Caco-2 (cell line): ENCODE data around the gene AIF1L. TPM values are rescaled to one million over a fixed set of nuclear protein-coding genes. Genes with fewer than 3 reads are reported as not detected.

Experiments
- BruUV-seq: library from RNA; stranded (reverse); fragments of 400-500 nt; replicated peaks from 2 replicates; lab custom pipeline; 2021; lab: Mats Ljungman, UMichigan
- CTCF ChIA-PET: fragments of 300-600 bp; sonication (Branson Sonifier 250); formaldehyde crosslinking; loops from one replicate; lab custom pipeline; 2022; ENCODE audit warnings: antibody characterized with exemption; lab: Charles Lee
- POLR2A ChIA-PET: fragments of 300-600 bp; sonication (Branson Sonifier 250); formaldehyde crosslinking; loops from one replicate; lab custom pipeline; 2022; ENCODE audit warnings: antibody characterized with exemption; lab: Charles Lee
- DNase-seq, 2 experiments: peaks; one replicate each; pipeline versions ENCODE4 v3.0.0 to v3.0.0-alpha.2; 2020 to 2022
- H3K27me3 ChIP-seq: replicated peaks from 2 replicates; pipeline ENCODE4 v1.6.0; 2011; ENCODE audit warnings: low read length; ENCODE audit not compliant: control insufficient read depth, insufficient read depth
- H3K36me3 ChIP-seq: 2 replicates; pipeline ENCODE4 v1.5.1; 2011; ENCODE audit warnings: low read length; ENCODE audit not compliant: control insufficient read depth, insufficient read depth
- H3K4me1 ChIP-seq: fragments of 250-450 bp; sonication (Bioruptor Pico); 2 replicates; pipeline ENCODE4 v1.5.1; 2020; ENCODE audit warnings: mild to moderate bottlenecking
- H3K4me3 ChIP-seq: 2 replicates; pipeline ENCODE4 v1.5.1; 2011; ENCODE audit warnings: low read depth, mild to moderate bottlenecking, control low read depth, low read length
- H3K9me3 ChIP-seq: fragments of 250-450 bp; sonication (Bioruptor Pico); 2 replicates; pipeline ENCODE4 v1.5.1; 2020; ENCODE audit warnings: mild to moderate bottlenecking, moderate library complexity
- H3K27ac Mint-ChIP-seq: one replicate; pipeline ENCODE4 v1.8.0; 2022; ENCODE audit warnings: mixed read lengths; ENCODE audit not compliant: unreplicated experiment
- H3K27me3 Mint-ChIP-seq: one replicate; pipeline ENCODE4 v1.8.0; 2022; ENCODE audit warnings: mixed read lengths; ENCODE audit not compliant: insufficient read depth, unreplicated experiment
- H3K36me3 Mint-ChIP-seq: one replicate; pipeline ENCODE4 v1.8.0; 2022; ENCODE audit warnings: mild to moderate bottlenecking, mixed read lengths; ENCODE audit not compliant: insufficient read depth, unreplicated experiment
- H3K4me1 Mint-ChIP-seq: one replicate; pipeline ENCODE4 v1.8.0; 2022; ENCODE audit warnings: low read depth, mixed read lengths; ENCODE audit not compliant: unreplicated experiment
- H3K4me3 Mint-ChIP-seq: one replicate; pipeline ENCODE4 v1.8.0; 2022; ENCODE audit warnings: mild to moderate bottlenecking, moderate library complexity, mixed read lengths; ENCODE audit not compliant: unreplicated experiment
- H3K9me3 Mint-ChIP-seq: one replicate; pipeline ENCODE4 v1.8.0; 2022; ENCODE audit warnings: mixed read lengths; ENCODE audit not compliant: unreplicated experiment
- intact Hi-C: fragments of 100-400 bp; cut with micrococcal nuclease; formaldehyde crosslinking; loops from one replicate; pipeline ENCODE4 v1.10.0; 2022; ENCODE audit not compliant: unreplicated experiment
- total RNA-seq: library from RNA; stranded (reverse); gene quantifications from 2 replicates; pipeline ENCODE4 v1.2.3, GENCODE V29; 2022
- TF ChIP-seq, protein P1 (sequence below), 2 experiments: fragments of 200-600 bp in 1 of 2; IDR thresholded peaks; 1 replicate in 1 of 2; 2 replicates in 1 of 2; pipeline versions ENCODE4 v1.5.1 to v1.8.0; 2011 to 2022; ENCODE audit warnings: antibody characterized with exemption in 1 of 2, control low read depth in 1 of 2, inconsistent platforms in 1 of 2, low read depth in 1 of 2, low read length in 1 of 2, mild to moderate bottlenecking in 1 of 2, moderate library complexity in 1 of 2; ENCODE audit not compliant: insufficient read depth in 1 of 2, severe bottlenecking in 1 of 2, unreplicated experiment in 1 of 2

Gene AIF1L
- total RNA-seq, 1 experiment from 2014 or later: 20.8 TPM

- H3K36me3 ChIP-seq: no peaks in the 10 kb centered on the region; the same call in 1 of the 2 replicates
- H3K9me3 Mint-ChIP-seq: no peaks in the 10 kb centered on the region
- POLR2A ChIA-PET: no interaction called here
Observed at GRCh38 chr9:131161585-131161984, 65.3 kb downstream of the AIF1L start.

GRCh38 chr9:131162886-131163285 is 66.6 kb downstream of the AIF1L start:
- POLR2A ChIA-PET: no interaction called here
- peaks cover 71% of the 10 kb centered on the region for H3K36me3 Mint-ChIP-seq
- Histone ChIP-seq H3K36me3 (no peaks in the 10 kb centered on the region; the same call in 1 of the 2 replicates), H3K4me3 (no peak overlapping the region), H3K27me3 (no peaks in the 10 kb centered on the region), H3K9me3 (no peaks in the 10 kb centered on the region), H3K4me1 (no peaks in the 10 kb centered on the region)
- no peaks in the 10 kb centered on the region for H3K4me1 Mint-ChIP-seq
- H3K27me3 Mint-ChIP-seq: no peaks in the 10 kb centered on the region
- H3K4me3 Mint-ChIP-seq: no peak overlapping the region
- intact Hi-C loops: no loop called here
- no peaks in the 10 kb centered on the region for H3K9me3 Mint-ChIP-seq
- DNase-seq: no peak
- TF ChIP-seq, protein P1, sequence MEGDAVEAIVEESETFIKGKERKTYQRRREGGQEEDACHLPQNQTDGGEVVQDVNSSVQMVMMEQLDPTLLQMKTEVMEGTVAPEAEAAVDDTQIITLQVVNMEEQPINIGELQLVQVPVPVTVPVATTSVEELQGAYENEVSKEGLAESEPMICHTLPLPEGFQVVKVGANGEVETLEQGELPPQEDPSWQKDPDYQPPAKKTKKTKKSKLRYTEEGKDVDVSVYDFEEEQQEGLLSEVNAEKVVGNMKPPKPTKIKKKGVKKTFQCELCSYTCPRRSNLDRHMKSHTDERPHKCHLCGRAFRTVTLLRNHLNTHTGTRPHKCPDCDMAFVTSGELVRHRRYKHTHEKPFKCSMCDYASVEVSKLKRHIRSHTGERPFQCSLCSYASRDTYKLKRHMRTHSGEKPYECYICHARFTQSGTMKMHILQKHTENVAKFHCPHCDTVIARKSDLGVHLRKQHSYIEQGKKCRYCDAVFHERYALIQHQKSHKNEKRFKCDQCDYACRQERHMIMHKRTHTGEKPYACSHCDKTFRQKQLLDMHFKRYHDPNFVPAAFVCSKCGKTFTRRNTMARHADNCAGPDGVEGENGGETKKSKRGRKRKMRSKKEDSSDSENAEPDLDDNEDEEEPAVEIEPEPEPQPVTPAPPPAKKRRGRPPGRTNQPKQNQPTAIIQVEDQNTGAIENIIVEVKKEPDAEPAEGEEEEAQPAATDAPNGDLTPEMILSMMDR (IDR thresholded peaks at IDR 0.05; ENCODE audit: insufficient read depth in 1 of 2, low read depth in 1 of 2, low read length in 1 of 2, severe bottlenecking in 1 of 2, unreplicated experiment in 1 of 2): no peak
- no peak overlapping the region for H3K27ac Mint-ChIP-seq
- CTCF ChIA-PET: interaction anchor here (1.3 kb wide), 1 partner anchor 105 kb away, joined by 4 read pairs; no protein-coding TSS in a partner anchor
- BruUV-seq: no TSS peak

More at GRCh38 chr9:131161585-131161984, 65.3 kb downstream of the AIF1L start:
- no TSS peak for BruUV-seq
- CTCF ChIA-PET: interaction anchor here (1.1 to 1.3 kb wide), 3 partner anchors 52 to 175 kb away, joined by 3 to 5 read pairs (median 4); no protein-coding TSS in a partner anchor
- no peak overlapping the region for H3K4me3 Mint-ChIP-seq
- H3K4me3 ChIP-seq: no peak overlapping the region
- no peaks in the 10 kb centered on the region for H3K9me3 ChIP-seq
- no peaks in the 10 kb centered on the region for H3K4me1 ChIP-seq
- H3K4me1 Mint-ChIP-seq: no peaks in the 10 kb centered on the region
- TF ChIP-seq, protein P1 (IDR thresholded peaks at IDR 0.05; ENCODE audit: insufficient read depth in 1 of 2, low read depth in 1 of 2, low read length in 1 of 2, severe bottlenecking in 1 of 2, unreplicated experiment in 1 of 2): no peak
- H3K27ac Mint-ChIP-seq: no peak overlapping the region
- DNase-seq: no peak
- no peaks in the 10 kb centered on the region for H3K27me3 Mint-ChIP-seq
- intact Hi-C loops: no loop called here
- H3K36me3 Mint-ChIP-seq: peaks cover 78% of the 10 kb centered on the region
- no peaks in the 10 kb centered on the region for H3K27me3 ChIP-seq

- intact Hi-C loops: no loop called here
- BruUV-seq: no TSS peak
- H3K36me3 ChIP-seq: no peaks in the 10 kb centered on the region
- ChIA-PET POLR2A (no interaction called here), CTCF (no interaction called here)
- DNase-seq: no peak
- H3K9me3 Mint-ChIP-seq: no peaks in the 10 kb centered on the region
- H3K27me3 ChIP-seq: no peaks in the 10 kb centered on the region
- TF ChIP-seq, protein P1 (IDR thresholded peaks at IDR 0.05; ENCODE audit: insufficient read depth in 1 of 2, low read depth in 1 of 2, low read length in 1 of 2, severe bottlenecking in 1 of 2, unreplicated experiment in 1 of 2): no peak
- no peaks in the 10 kb centered on the region for H3K4me1 ChIP-seq
- H3K4me3 ChIP-seq: no peak overlapping the region
- no peak overlapping the region for H3K27ac Mint-ChIP-seq
- no peaks in the 10 kb centered on the region for H3K27me3 Mint-ChIP-seq
- H3K36me3 Mint-ChIP-seq: peaks cover 60% of the 10 kb centered on the region
- no peaks in the 10 kb centered on the region for H3K9me3 ChIP-seq
- no peak overlapping the region for H3K4me3 Mint-ChIP-seq
- no peaks in the 10 kb centered on the region for H3K4me1 Mint-ChIP-seq
Observed at GRCh38 chr9:131165523-131165922, 69.2 kb downstream of the AIF1L start.
